HG03469 (cell line): ENCODE results near the gene TES.
"Not testable (repeated sequence)": the region's sequence is repeated elsewhere in the genome, so short reads cannot be mapped to it uniquely, and the experiment has no call there.

Experiments
- ATAC-seq: cut with Tn5 transposase; IDR thresholded peaks from one replicate; pipeline ENCODE4 v1.9.1; 2021; ENCODE audit warnings: mild to moderate bottlenecking, moderate library complexity, moderate number of reproducible peaks; ENCODE audit not compliant: unreplicated experiment

Gene TES

DNA sequence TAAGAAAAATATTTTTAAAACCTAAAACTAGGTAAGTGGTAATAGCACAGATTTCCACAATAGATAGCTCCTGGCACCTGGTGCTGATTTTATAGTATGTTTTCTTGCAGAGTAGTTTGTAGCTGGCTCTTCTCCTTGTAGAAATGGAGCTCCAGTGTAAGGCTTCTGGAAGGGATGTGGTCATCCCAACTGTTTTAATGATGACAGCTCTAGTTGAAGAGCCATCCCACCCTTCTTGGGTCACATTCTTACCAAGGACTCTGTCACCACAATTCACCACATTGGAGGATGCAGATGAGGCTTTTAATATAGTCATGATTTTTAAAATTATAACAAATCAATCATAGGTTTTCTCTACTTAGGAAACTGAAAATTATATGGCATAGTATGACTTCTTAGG is 31.0 kb downstream of the TES start:
- ATAC-seq = no peak

DNA sequence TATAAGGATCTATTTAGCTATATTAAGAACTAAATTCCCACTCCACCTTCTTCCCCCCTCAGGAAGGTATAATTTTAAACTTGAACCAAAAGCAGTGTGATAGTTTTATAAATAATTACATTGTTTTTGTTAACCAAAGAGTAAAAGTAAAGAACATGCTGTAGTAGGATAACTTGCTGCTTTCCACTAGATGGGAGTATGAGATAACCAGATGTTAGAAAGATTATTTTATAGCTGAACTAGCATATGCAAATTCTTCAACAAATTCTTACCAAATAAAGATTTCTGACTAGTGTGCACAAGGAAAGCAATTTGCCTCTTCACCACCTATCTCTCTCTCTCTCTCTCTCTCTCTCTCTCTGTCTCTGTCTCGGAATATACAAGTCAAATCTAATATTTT is 31.8 kb downstream of the TES start:
- no peak for ATAC-seq

DNA sequence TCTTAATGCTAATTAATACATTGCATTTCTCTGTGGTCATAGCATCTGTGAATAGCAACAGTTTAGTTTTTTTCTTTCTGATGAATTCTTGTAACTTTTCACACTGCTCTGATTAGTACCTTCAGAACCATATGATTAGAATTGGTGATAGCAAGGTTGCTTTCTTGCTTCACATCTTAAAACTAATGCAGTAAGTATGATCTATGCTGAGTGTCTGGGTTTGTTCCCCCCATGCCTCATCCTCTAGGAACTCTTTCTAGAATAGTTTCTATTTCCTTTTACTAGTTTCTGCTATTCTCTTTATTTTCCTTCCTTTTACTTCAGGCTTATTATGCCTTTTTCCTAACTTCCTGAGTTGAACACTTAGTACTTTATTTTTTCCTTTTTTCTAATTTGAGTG is 32.4 kb downstream of the TES start:
- no peak for ATAC-seq

DNA sequence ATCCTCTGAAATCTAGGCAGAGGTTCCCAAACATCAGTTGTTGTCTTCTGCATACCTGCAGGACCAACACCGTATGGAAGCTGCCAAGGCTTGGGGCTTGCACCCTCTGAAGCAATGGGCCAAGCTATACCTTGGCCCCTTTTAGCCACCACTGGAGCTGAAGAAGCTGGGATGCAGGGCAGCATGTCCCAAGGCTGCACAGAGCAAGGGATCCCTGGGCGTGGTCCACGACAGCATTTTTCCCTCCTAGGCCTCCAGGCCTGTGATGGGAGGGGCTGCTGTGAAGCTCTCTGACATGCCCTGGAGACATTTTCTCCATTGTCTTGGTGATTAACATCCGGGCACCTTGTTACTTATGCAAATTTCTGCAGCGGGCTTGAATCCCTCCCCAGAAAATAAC is 34.5 kb downstream of the TES start:
- not testable (repeated sequence) for ATAC-seq

DNA sequence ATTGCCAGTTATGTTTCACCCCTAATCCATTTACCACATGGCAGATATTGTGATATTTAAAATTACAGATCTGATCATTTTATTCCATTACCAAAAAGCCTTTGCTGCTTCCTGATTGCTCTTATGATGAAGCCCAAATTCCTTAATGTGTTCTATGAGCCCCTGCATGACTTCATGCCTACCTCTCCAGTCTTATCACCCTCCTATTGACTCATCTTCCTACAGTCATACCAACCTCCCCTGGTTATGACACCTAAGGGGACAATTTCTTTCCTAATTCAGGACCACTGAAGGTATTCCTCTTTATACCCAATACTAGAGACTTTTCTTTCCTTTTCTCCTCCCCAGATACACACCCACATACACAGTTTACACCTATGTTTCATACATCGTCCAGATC is 36.0 kb downstream of the TES start:
- no peak for ATAC-seq

DNA sequence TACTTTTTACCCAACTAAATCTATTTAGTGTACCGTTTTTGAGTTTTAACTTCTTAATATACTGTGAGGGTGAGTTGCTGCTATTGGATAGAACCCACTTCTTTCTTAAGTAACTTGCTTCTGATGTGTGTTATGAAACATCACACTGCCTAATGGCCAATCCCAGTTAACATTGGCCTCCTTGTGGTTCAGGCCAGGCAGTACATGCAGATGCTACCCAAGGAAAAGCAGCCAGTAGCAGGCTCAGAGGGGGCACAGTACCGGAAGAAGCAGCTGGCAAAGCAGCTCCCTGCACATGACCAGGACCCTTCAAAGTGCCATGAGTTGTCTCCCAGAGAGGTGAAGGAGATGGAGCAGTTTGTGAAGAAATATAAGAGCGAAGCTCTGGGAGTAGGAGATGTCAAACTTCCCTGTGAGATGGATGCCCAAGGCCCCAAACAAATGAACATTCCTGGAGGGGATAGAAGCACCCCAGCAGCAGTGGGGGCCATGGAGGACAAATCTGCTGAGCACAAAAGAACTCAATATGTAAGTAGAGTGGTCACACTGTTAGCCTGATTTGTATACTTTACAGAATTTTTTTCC is 39.7 kb downstream of the TES start:
- no peak for ATAC-seq

DNA sequence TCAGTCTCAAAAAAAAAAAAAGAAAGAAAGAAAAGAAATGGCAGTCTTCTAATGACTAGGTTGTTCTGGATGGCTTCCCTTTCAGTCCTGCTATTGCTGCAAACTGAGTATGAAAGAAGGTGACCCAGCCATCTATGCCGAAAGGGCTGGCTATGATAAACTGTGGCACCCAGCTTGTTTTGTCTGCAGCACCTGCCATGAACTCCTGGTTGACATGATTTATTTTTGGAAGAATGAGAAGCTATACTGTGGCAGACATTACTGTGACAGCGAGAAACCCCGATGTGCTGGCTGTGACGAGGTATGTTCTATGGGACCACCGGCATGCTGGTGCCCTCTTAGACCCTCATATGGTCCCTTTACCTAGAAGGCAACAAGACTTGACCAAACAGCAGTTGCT is 41.3 kb downstream of the TES start:
- no peak for ATAC-seq

DNA sequence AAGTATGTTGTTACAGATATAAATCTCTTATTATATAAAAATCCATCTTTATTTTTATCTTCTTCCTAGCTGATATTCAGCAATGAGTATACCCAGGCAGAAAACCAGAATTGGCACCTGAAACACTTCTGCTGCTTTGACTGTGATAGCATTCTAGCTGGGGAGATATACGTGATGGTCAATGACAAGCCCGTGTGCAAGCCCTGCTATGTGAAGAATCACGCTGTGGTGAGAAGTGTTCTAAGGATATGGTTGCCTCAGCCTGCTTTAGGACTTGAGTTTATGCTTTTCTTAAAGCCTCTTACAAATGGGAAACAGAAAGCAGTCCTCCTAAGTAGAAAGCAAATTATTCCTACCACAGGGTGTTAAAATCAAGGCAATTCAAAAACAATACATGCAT is 41.9 kb downstream of the TES start:
- ATAC-seq = no peak

DNA sequence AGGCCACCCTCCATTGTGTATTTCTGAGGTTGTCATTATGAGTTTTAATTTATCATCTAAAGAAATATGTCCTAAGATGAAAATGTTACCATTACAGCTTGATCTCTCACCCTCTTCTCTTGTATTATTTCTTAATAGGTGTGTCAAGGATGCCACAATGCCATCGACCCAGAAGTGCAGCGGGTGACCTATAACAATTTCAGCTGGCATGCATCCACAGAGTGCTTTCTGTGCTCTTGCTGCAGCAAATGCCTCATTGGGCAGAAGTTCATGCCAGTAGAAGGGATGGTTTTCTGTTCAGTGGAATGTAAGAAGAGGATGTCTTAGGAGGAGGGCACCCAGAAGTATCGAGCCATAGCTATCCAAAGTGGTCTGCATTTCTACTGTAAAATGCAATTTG is 46.8 kb downstream of the TES start:
- ATAC-seq = no peak

DNA sequence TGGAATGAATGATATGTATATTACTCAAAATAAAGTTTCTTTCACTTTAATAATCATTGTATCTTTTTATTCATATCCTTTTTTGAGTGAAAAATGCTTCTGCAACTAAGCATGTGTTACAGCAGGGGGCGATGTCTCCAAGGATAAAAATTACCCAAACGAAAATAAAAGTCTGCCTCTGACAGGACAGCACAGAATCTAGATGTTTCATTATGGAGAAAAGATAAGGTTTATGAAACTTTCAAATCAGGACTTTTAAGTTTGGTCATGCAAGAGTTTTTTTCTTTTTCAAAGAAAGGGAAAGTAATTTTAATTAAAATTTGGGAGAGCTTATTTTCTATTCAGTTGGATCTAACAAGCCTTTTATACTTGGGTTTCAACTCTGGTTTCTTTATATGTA is 48.4 kb downstream of the TES start:
- ATAC-seq = no peak

DNA sequence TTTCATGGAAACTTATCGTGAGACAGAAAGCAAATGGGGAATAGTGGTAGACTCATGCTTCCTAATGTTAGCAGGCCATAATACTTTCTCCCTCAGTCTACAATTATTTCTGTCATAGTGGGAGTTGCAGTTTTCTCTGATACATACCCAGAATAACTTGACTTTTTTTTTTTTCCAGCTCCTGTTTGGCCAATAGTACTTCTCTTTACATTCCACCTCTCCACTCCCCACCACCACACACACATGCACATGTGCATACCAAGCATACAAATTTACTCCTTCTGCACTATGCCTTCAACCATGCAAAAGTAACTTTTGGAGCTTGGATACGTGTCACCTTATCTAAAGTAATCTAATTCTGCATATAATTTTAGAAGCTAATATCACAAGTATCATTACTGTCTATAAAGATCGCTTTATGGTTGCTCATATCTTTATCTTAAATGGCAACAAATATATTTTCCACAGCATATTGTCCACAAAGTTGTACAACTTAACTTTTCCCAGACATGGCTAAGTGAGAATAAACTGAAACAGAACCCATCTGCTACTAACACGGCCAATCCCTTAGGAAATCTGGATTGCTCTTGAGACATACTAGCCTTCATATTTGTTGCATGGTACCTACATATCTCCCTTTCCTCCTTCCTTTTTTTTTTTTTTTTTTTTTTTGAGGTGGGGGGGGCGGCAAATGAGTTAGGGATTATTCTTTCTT is 49.0 kb downstream of the TES start:
- ATAC-seq = no peak

DNA sequence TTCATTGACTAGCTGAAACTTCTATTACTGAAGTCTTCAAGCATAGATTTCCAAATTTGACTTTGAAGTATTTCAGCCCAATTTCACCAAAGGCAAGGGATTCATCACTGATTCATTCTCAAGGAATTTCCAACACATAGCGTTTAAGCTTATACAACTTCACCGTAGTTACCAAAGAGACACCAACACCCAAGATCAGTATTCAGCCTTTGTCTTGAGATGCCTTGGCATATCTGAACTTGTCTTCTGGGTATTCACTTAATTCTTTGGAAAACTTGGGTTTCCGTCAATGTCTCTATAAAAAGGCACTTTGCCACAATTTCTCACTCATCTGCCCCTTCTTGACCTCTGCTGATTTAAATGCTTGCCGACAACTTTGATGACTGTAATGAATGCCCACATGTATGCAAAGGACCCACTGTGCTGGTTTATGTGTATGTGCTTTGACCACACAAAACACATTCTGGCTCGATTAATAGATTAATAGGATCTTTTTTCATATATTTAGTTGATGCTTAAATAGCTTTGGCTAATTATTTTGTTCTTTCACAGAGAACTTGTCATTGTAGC is 49.6 kb downstream of the TES start:
- no peak for ATAC-seq

DNA sequence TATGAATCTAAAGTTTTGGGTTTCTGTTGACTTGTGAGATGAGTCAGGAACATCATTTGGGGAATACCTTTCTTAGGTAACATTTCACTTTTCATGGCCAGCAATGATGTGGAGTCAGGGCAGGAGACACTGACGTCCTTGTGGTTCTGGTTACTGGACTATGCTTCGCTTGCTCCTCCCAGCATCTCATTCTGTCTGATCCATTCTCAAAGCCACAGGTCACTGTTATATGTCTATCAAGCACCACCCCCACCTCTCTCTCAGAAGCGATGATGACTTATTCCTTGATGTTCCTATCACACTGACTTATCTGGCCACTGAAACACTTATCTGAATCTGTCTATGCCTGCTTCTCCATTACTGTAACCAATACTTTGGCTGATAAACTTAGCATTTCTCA is 51.6 kb downstream of the TES start:
- no peak for ATAC-seq

DNA sequence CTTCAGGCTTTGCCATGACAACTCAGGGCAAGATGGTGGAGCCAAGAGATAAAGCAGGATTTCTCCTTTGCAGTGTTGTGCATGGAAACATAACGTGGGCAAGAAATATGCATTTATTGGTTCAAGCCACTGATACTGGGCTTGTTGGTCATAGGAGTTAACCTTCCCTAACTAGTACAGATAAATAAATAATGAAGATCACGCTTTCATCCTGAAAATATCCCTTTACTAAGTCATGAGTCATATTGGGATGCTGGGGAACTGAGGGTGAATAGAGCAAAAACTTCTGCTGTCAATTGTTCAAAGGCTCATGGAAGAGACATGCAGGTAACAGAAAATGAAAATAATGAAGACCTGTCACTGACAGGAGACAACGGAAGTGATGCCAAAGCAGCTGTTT is 55.5 kb downstream of the TES start:
- ATAC-seq = no peak

DNA sequence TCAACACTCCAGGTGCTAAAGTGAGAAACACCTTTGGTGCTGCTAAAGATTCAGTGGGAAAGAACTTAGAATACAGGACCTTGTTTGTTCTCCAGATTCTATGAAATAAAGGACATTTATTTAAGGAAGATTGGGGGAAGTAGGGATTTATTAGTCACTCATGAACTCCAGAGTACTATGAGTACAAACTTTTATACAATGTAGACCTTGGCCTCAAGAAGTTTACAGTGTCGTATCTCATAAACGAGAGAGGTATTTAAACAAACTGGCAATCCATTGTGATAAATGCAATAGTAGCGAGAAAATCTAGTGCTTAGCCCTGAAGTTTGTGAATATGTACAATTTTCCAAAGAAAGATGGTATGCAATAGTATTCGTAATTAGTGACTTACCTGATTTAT is 59.1 kb downstream of the TES start:
- ATAC-seq = no peak

DNA sequence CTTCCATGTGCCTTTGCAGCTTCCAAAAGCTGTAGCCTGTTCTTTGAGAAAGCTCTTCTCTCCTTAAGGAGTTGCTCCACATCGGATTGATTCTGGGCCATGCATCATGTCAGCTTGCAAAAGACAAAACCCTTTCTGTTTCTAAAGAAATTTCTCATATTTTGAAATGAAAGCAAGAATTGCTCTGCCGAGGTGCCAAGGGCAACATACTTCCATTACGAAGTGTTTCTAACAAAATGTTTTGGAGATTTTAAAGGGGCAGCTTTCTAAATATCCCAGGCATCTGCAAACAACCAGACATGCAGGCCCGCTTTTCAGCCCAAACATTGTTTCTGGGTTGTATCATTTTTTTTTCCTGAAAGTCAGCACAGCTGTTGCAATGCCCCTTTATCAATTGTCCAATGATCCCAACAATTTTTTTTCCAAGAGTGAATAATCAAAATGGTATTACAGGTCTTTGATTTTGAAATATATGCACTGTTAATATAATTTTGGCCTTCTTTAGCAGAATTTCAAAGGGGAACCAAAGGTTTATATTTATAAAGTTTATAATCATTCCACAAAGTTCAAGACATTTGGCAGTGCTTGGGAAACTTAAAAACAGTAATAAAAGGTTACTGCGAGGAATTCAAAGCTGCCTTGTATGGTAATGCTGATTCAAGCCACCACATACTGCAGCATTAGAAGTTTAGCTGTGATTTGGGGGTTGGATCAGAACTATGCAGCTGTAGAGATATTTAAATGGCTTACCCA is 61.0 kb downstream of the TES start:
- ATAC-seq = no peak

DNA sequence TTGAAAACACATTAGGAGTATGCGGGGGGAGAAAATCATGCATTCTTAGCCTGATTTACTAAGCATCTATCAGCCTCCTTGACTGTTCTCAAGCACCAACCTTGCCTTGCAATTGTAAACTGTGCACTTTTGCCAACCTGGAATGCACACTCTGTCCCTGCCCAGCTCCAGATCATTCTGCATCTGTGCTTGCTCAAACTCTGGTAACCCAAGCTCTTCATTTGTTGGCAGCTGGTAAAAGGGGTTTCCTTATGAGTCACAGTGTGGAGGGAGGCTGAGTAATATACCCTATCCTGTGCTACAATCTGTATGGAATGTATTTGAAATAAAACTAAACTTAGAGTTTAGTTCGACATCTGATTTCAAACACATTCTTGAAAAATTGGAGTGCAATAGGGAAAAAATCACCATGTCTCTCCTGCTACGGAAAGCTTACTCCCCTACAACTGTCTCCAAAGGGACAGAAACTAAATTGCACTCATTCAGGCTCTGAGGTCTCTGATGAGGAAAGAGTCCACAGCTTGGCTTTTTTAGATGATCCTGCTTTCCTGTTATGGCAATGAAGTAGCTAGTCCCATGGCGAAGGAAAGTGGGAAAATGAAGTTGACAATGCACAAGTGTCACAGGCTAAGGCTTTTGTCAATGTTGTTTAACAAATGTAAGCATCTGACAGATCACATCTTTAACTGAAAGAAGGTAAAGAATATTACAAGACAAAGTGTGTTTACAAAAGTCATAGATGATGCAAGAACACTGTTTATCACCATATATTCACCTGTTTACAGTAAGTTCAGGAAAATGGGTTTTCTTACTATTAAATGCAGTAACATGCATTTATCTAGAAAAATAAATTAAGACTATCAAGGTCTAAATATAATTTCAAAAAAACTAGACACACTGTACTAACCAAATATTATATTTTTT is 61.9 kb downstream of the TES start:
- no peak for ATAC-seq

DNA sequence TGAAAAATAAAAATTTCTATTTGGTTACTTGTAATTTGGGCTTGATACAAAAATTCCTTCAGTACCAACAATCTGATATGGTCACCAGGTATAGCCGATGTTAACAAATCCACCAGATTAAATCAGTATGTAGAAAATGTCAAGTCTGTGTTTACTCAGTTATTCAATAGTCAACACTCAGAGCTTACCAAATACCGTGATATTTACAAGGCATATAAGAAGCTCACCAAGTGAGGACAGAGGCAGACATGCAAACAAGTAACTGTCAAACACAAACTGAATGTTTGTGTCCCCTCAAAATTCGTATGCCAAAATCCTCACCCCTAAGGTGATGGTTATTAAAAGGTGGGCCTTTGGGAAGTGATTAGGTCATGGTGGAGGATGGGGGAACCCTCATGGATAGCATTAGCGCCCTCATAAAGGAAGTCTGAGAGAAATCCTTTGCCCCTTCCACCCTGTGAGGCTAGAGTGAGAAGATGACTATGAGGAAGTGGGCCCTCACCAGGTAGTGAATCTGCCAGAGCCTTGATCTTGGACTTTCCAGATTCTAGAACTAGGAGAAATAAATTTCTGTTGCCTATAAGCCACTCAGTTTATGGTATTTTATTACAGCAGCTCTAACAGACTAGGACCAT is 63.1 kb downstream of the TES start:
- ATAC-seq = no peak

DNA sequence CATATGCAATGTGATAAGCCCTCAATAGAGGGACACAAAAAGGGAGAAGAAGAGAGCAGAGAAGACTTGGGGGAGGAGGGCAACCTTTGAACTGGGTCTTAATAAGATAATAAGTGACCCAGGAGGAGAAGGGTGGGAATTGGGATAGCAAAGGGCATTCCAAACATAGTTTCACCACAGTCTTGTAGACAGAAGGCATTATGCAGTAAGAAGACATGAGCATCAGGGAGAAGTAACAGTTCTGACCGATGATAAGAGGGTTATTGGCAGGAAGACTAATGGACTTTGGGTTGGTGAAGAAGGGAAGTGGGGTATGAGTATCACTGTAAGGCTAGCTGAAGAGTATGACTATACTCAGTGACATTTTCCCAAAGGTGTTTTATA is 63.6 kb downstream of the TES start:
- ATAC-seq = no peak

DNA sequence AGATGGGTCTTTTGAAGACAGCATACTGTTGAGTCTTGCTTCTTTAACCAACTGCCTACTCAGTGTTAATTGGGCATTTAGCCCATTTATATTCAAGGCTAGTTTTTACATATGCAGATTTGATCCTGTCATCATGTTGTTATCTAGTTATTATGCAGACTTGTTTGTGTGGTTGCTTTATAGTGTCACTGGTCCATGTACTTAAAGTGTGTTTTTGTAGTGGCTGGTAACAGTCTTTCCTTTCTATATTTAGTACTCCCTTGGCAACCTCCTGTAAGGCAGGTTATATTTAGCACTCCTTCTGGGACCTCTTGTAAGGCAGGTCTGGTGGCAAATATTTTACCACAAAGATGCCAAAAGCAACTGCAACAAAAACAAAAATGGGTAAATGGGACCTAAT is 66.7 kb downstream of the TES start:
- no peak for ATAC-seq

DNA sequence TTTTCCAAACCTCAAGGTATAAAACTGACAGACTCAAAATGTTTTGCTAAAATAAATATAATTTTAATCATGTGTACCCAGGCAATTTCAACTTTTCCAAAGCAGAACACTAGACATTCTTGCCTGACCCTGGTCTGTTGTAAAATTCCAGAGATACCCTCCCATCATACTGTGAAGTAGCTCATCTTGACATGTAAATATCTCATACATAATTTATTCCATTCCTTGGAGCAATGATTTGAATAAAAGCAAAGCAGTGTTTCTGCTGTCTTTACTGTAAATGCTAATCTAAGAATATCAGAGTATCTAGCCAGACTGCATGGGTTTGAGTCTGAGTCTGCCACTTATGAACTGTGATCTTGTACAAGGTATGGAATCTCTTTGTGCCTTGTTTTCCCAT is 68.9 kb downstream of the TES start:
- no peak for ATAC-seq
